ENCODE measurements around the gene SLC7A7. TPM values are rescaled to one million over a fixed set of nuclear protein-coding genes. Genes with fewer than 3 reads are reported as not detected.
A peak's percentile ranks its signal among the peaks of the same experiment; 100 is the strongest.

The SLC7A7 gene
- total and polyA plus RNA-seq, 9 of the 15 experiments (the other 6 are each of a cell fraction or from before 2014, with no cell fraction given): 0.07 to 0.68 (median 0.41) TPM

DNA sequence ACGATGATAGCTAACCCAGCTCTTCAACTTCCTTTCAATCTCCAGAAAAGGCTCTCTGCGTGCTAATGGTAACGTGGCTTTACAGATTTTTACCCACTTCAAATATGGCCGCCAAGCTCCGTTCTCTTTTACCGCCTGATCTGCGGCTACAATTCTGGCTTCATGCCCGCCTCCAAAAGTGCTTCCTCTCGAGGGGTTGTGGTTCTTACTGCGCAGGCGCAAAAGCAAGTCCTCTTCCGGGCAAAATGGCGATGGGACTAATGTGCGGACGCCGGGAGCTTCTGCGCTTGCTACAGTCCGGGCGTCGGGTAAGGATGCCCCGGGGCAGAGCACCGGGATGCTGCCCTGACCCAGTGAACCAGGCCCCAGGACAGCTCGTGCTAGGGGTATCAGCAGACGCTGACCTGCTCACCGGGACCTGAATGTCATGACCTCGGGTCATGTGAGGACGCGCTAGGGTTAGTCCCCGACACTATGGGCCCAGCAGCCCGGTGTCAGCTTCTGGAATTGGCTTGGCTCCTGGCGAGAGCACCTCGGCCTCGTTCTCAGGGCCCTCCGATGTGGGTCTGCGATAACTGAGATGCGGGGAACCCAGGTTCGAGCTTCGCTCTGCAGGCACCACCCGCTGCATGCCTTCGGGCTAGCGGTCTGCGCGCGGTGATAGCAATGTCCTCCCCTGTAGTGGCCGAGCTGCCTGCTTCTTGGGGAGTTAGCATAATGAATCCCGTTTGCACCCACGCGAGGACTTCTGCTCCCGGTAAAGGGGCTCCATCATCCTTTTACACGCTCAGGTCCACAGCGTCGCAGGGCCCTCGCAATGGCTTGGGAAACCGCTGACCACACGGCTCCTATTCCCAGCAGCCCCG is 48.5 kb downstream of the SLC7A7 start, which contains the start of gene OXA1L (continued):
- TF ChIP-seq ZNF639 (CRISPR knock-in tag; conservative IDR thresholded peaks at IDR 0.05 in 1 of 2, IDR thresholded peaks at IDR 0.05 in 1 of 2): peak in 1 of 2 experiments; percentile 75; a peak in 2 of 4 replicates
- no peak for TF ChIP-seq ZNF79 (CRISPR knock-in tag; IDR thresholded peaks at IDR 0.05; ENCODE audit: low read depth)
- TF ChIP-seq VEZF1 (CRISPR knock-in tag; IDR thresholded peaks at IDR 0.05): peak; percentile 51
- TF ChIP-seq CTBP1 (IDR thresholded peaks at IDR 0.05; ENCODE audit: borderline replicate concordance): 0 out of 2 replicates have a peak, but pooled peaks have one; percentile 16
- TF ChIP-seq ZNF324 (CRISPR knock-in tag; IDR thresholded peaks at IDR 0.05): no peak
- peak; percentile 79 for TF ChIP-seq CBFB (CRISPR knock-in tag; IDR thresholded peaks at IDR 0.05)
- TF ChIP-seq ETV6 (IDR thresholded peaks at IDR 0.05; ENCODE audit: borderline replicate concordance in 1 of 2, low read depth in 2 of 2, low read length in 1 of 2): no peak
- no peak for TF ChIP-seq ETV6 (CRISPR knock-in tag; IDR thresholded peaks at IDR 0.05; ENCODE audit: borderline replicate concordance)
- TF ChIP-seq ZNF41 (CRISPR knock-in tag; conservative IDR thresholded peaks at IDR 0.05): no peak
- no peak for TF ChIP-seq DNMT1 (IDR thresholded peaks at IDR 0.05)
- TF ChIP-seq ZBTB8A (IDR thresholded peaks at IDR 0.05; ENCODE audit: partially characterized antibody): no peak
- no peak for TF ChIP-seq PRDM10 (IDR thresholded peaks at IDR 0.05; ENCODE audit: partially characterized antibody)
- no peak for TF ChIP-seq KAT2B (IDR thresholded peaks at IDR 0.05; ENCODE audit: low read depth, low read length)
- peak; percentile 63 for TF ChIP-seq C11orf30 (IDR thresholded peaks at IDR 0.05; ENCODE audit: low read depth)
- no peak for TF ChIP-seq ZNF436 (CRISPR knock-in tag; IDR thresholded peaks at IDR 0.05)
- peak; percentile 90 for TF ChIP-seq ZFX (CRISPR knock-in tag; IDR thresholded peaks at IDR 0.05)
